Measurements from ENCODE around the gene SUDS3. TPM values are rescaled to one million over a fixed set of nuclear protein-coding genes. Genes with fewer than 3 reads are reported as not detected.

Gene SUDS3
- total and polyA plus RNA-seq, 2 experiments from 2014 or later = 53.0 to 77.1 TPM

- H3F3A ChIP-seq (replicated peaks; ENCODE audit: low read depth) = no peaks in the 10 kb centered on the region
- Mint-ChIP-seq H3K4me3 (no peak overlapping the region), H3K27me3 (ENCODE audit: insufficient read depth, low read depth, poor library complexity) (peaks cover 4% of the 10 kb centered on the region), H3K9me3 (no peaks in the 10 kb centered on the region), H3K4me1 (peaks cover 12% of the 10 kb centered on the region; the same call in 2 of the 3 replicates), H3K36me3 (ENCODE audit: low read depth) (no peaks in the 10 kb centered on the region), H3K27ac (no peak overlapping the region)
- DNase-seq (ENCODE audit: low spot score) = no peak
- no peaks in the 10 kb centered on the region for H4K20me1 ChIP-seq (replicated peaks; ENCODE audit: insufficient read depth)
- no peak overlapping the region for H3K4me3 ChIP-seq
- H3K4me2 ChIP-seq = no peak overlapping the region
- H3K27ac ChIP-seq (ENCODE audit: low read depth) = no peak overlapping the region
- H3K27me3 ChIP-seq (ENCODE audit: insufficient read depth) = no peaks in the 10 kb centered on the region
- H2AFZ ChIP-seq = no peak overlapping the region
- no peak for TF ChIP-seq JUNB (IDR thresholded peaks at IDR 0.05; ENCODE audit: unreplicated experiment)
- TF ChIP-seq EZH2 (IDR thresholded peaks at IDR 0.05; ENCODE audit: low read depth, unreplicated experiment) = no peak
- no peak for TF ChIP-seq ETS1 (IDR thresholded peaks at IDR 0.05)
- no peak for TF ChIP-seq EZH2phosphoT487 (IDR thresholded peaks at IDR 0.05; ENCODE audit: unreplicated experiment)
- no peak for TF ChIP-seq REST (IDR thresholded peaks at IDR 0.05; ENCODE audit: unreplicated experiment)
- TF ChIP-seq CTCF (conservative IDR thresholded peaks at IDR 0.05; ENCODE audit: low read depth in 2 of 2) = no peak
- no peak for TF ChIP-seq ZNF462 (CRISPR knock-in tag; IDR thresholded peaks at IDR 0.05)
- TF ChIP-seq POLR2AphosphoS5 (IDR thresholded peaks at IDR 0.05; ENCODE audit: low read depth) = no peak
- TF ChIP-seq NANOG (IDR thresholded peaks at IDR 0.05; ENCODE audit: borderline replicate concordance) = no peak
- TF ChIP-seq ZNF114 (CRISPR knock-in tag; IDR thresholded peaks at IDR 0.05) = no peak
- no peaks in the 10 kb centered on the region; the same call in 1 of the 2 replicates for H3K4me1 ChIP-seq (ENCODE audit: insufficient read depth)
- no peaks in the 10 kb centered on the region for H3K79me2 ChIP-seq (replicated peaks; ENCODE audit: insufficient read depth)
- no peak for ATAC-seq
- no peaks in the 10 kb centered on the region for H3K9me2 ChIP-seq (ENCODE audit: insufficient read depth)
- H3K36me3 ChIP-seq (ENCODE audit: insufficient read depth) = no peaks in the 10 kb centered on the region
These were observed 56.6 kb downstream of the SUDS3 start for GRCh38 chr12:118432812-118433545.

Data from GM23338 (cell line).